Measurements from ENCODE around the gene AURKA. TPM values are rescaled to one million over a fixed set of nuclear protein-coding genes. Genes with fewer than 3 reads are reported as not detected.

The AURKA gene
- total and polyA plus RNA-seq, 9 of the 15 experiments (the other 6 are each of a cell fraction or from before 2014, with no cell fraction given): 72.7 to 162 (median 113) TPM

GRCh38 chr20:56392132-56392880 lies at the start of gene AURKA, which contains the start of gene CSTF1 (continued):
- TF ChIP-seq L3MBTL2 (IDR thresholded peaks at IDR 0.05): peak; percentile 93
- no peak for TF ChIP-seq RAD51 (IDR thresholded peaks at IDR 0.05; ENCODE audit: borderline replicate concordance, low read depth)
- TF ChIP-seq, protein P1, sequence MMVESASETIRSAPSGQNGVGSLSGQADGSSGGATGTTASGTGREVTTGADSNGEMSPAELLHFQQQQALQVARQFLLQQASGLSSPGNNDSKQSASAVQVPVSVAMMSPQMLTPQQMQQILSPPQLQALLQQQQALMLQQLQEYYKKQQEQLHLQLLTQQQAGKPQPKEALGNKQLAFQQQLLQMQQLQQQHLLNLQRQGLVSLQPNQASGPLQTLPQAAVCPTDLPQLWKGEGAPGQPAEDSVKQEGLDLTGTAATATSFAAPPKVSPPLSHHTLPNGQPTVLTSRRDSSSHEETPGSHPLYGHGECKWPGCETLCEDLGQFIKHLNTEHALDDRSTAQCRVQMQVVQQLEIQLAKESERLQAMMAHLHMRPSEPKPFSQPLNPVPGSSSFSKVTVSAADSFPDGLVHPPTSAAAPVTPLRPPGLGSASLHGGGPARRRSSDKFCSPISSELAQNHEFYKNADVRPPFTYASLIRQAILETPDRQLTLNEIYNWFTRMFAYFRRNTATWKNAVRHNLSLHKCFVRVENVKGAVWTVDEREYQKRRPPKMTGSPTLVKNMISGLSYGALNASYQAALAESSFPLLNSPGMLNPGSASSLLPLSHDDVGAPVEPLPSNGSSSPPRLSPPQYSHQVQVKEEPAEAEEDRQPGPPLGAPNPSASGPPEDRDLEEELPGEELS (CRISPR knock-in tag; IDR thresholded peaks at IDR 0.05; ENCODE audit: borderline replicate concordance): no peak
- TF ChIP-seq EP400 (IDR thresholded peaks at IDR 0.05): peak; percentile 99
- no peak for TF ChIP-seq CEBPZ (IDR thresholded peaks at IDR 0.05; ENCODE audit: borderline replicate concordance, low read depth, low read length)
- TF ChIP-seq ELF4 (CRISPR knock-in tag; IDR thresholded peaks at IDR 0.05): peak; percentile 96
- peak in 1 of 2 experiments; percentile 70; a peak in 2 of 4 replicates for TF ChIP-seq HDAC1 (IDR thresholded peaks at IDR 0.05)
- no peak for TF ChIP-seq KDM1A (IDR thresholded peaks at IDR 0.05)
- TF ChIP-seq LARP7 (IDR thresholded peaks at IDR 0.05): no peak
- TF ChIP-seq TCFL5 (CRISPR knock-in tag; conservative IDR thresholded peaks at IDR 0.05): no peak
- TF ChIP-seq, protein P2, sequence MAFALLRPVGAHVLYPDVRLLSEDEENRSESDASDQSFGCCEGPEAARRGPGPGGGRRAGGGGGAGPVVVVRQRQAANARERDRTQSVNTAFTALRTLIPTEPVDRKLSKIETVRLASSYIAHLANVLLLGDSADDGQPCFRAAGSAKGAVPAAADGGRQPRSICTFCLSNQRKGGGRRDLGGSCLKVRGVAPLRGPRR (CRISPR knock-in tag; IDR thresholded peaks at IDR 0.05): no peak
- peak; percentile 32; the same call in 1 of the 2 replicates for TF ChIP-seq ZBTB33 (CRISPR knock-in tag; IDR thresholded peaks at IDR 0.05)
- TF ChIP-seq FOXK2 (conservative IDR thresholded peaks at IDR 0.05 in 1 of 2, IDR thresholded peaks at IDR 0.05 in 1 of 2; ENCODE audit: low read depth in 2 of 2): peak; percentile 87 to 93
- TF ChIP-seq TEAD4 (IDR thresholded peaks at IDR 0.05; ENCODE audit: low read length): peak; percentile 33; the same call in 1 of the 2 replicates
- TF ChIP-seq TEAD4 (CRISPR knock-in tag; IDR thresholded peaks at IDR 0.05; ENCODE audit: borderline replicate concordance): no peak
- TF ChIP-seq ZBTB34 (CRISPR knock-in tag; IDR thresholded peaks at IDR 0.05): no peak

Data from K562 (cell line).